Measurements from ENCODE around the gene CAND1.

DNA sequence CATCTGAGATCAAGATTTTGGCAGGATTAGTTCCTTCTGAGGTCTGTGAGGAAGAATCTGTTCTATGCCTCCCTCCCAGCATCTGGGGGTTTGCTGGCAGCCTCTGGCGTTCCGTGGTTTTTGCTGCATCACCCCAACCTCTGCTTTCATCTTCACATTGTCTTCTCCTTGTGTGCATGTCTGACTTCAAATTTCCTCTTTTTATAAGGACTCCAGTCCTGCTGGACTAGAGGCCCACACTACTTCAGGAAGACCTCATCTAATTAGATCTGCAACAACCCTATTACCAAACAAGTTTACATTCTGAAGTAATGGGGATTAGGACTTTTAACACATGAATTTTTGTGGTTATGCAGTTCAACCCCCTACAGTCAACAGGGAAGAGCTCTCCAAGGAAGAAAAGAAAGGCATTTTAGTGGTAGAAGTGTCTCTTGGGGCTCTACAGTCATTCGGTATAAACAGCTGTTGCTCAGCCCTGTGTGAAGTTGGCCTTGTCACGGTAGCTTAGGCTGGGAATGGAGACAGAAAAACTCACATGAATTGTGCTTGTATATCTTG is 89.7 kb downstream of the CAND1 start:
- TF ChIP-seq, protein P1, sequence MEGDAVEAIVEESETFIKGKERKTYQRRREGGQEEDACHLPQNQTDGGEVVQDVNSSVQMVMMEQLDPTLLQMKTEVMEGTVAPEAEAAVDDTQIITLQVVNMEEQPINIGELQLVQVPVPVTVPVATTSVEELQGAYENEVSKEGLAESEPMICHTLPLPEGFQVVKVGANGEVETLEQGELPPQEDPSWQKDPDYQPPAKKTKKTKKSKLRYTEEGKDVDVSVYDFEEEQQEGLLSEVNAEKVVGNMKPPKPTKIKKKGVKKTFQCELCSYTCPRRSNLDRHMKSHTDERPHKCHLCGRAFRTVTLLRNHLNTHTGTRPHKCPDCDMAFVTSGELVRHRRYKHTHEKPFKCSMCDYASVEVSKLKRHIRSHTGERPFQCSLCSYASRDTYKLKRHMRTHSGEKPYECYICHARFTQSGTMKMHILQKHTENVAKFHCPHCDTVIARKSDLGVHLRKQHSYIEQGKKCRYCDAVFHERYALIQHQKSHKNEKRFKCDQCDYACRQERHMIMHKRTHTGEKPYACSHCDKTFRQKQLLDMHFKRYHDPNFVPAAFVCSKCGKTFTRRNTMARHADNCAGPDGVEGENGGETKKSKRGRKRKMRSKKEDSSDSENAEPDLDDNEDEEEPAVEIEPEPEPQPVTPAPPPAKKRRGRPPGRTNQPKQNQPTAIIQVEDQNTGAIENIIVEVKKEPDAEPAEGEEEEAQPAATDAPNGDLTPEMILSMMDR (IDR thresholded peaks at IDR 0.05), result no peak
- TF ChIP-seq POLR2A (IDR thresholded peaks at IDR 0.05), result no peak

All from testis (tissue), 2 donors.